DOHH2 (cell line): ENCODE data around the gene MIPOL1.

Experiments used
- H3F3A ChIP-seq: fragments of 200-600 bp; sonication (generic), shearing (Covaris generic); 2 replicates; pipeline ENCODE4 v1.6.0; 2016; ENCODE audit warnings: antibody characterized with exemption, mild to moderate bottlenecking; ENCODE audit not compliant: control insufficient read depth, insufficient read depth
- H3K27ac ChIP-seq: fragments of 200-600 bp; sonication (generic); 2 replicates; pipeline ENCODE4 v1.5.1; 2014; ENCODE audit warnings: low read depth, mild to moderate bottlenecking, low read length, moderate library complexity
- H3K27me3 ChIP-seq: fragments of 200-600 bp; sonication (generic); 2 replicates; pipeline ENCODE4 v1.6.1; 2014; ENCODE audit warnings: mild to moderate bottlenecking, low read length, mixed read lengths; ENCODE audit not compliant: control insufficient read depth
- H3K36me3 ChIP-seq: fragments of 200-600 bp; sonication (generic); 2 replicates; pipeline ENCODE4 v1.6.1; 2014; ENCODE audit warnings: mild to moderate bottlenecking, low read length, moderate library complexity, mixed read lengths; ENCODE audit not compliant: control insufficient read depth
- H3K4me1 ChIP-seq: fragments of 200-600 bp; sonication (generic); 2 replicates; pipeline ENCODE4 v1.6.1; 2014; ENCODE audit warnings: mild to moderate bottlenecking, low read length, mixed read lengths; ENCODE audit not compliant: control insufficient read depth
- H3K4me2 ChIP-seq: fragments of 200-600 bp; sonication (generic); 2 replicates; pipeline ENCODE4 v1.6.0; 2014; ENCODE audit warnings: mild to moderate bottlenecking, low read length, moderate library complexity
- H3K4me3 ChIP-seq: fragments of 200-600 bp; sonication (generic); 2 replicates; pipeline ENCODE4 v1.5.1; 2014; ENCODE audit warnings: mild to moderate bottlenecking, low read length, mixed read lengths
- H3K79me2 ChIP-seq: fragments of 200-600 bp; sonication (generic); 2 replicates; pipeline ENCODE4 v1.6.1; 2014; ENCODE audit warnings: mild to moderate bottlenecking, low read length, mixed read lengths; ENCODE audit not compliant: control insufficient read depth
- H3K9me2 ChIP-seq: fragments of 200-600 bp; sonication (generic); replicated peaks from 2 replicates; pipeline ENCODE4 v1.6.1; 2014; ENCODE audit warnings: mild to moderate bottlenecking, low read length, mixed read lengths; ENCODE audit not compliant: control insufficient read depth
- H3K9me3 ChIP-seq: fragments of 200-600 bp; sonication (generic); 2 replicates; pipeline ENCODE4 v1.6.1; 2014; ENCODE audit warnings: antibody characterized with exemption, low read length, mixed read lengths; ENCODE audit not compliant: control insufficient read depth, insufficient read depth
- H4K20me1 ChIP-seq: fragments of 200-600 bp; sonication (generic); 2 replicates; pipeline ENCODE4 v1.6.0; 2014; ENCODE audit warnings: low read depth, mild to moderate bottlenecking, antibody characterized with exemption, low read length, moderate library complexity; ENCODE audit not compliant: control insufficient read depth, insufficient read depth
- EZH2phosphoT487 ChIP-seq: fragments of 200-600 bp; sonication (generic); IDR thresholded peaks from 2 replicates; pipeline ENCODE4 v1.6.1; 2017; ENCODE audit warnings: borderline replicate concordance, mild to moderate bottlenecking, antibody characterized with exemption, low read length, moderate library complexity, mixed read lengths
- TF ChIP-seq, protein P1 (sequence below): fragments of 200-600 bp; sonication (generic); IDR thresholded peaks from one replicate; pipeline ENCODE4 v1.5.1; 2014; ENCODE audit warnings: antibody characterized with exemption, mild to moderate bottlenecking, low read depth, low read length; ENCODE audit not compliant: poor library complexity, severe bottlenecking

The MIPOL1 gene

DNA sequence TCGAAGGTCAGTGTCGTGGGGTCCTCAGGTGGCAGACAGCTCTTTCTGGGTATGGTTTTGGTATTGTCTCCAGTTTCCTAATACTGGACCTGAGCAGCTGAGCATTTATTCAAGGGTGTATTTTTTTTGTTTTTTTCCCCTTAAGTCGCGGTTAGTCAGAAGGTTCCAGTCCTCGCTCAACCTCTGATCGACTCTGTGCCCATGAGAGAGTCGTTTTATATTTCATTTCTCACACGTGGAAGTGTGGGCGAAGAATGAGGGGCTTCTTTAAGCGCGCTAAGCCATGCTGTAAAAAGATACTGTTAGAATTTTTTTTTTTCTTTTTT, 499 bp downstream of the MIPOL1 start:
- Histone ChIP-seq H3K36me3 (no peaks in the 10 kb centered on the region), H3K9me2 (no peaks in the 10 kb centered on the region), H3K9me3 (no peaks in the 10 kb centered on the region; the same call in 1 of the 2 replicates), H3K4me2 (no peak overlapping the region), H3K27ac (no peak overlapping the region), H4K20me1 (no peaks in the 10 kb centered on the region), H3K4me3 (no peak overlapping the region), H3K27me3 (no peaks in the 10 kb centered on the region), H3F3A (no peaks in the 10 kb centered on the region), H3K79me2 (no peaks in the 10 kb centered on the region), H3K4me1 (no peaks in the 10 kb centered on the region)
- TF ChIP-seq, protein P1, sequence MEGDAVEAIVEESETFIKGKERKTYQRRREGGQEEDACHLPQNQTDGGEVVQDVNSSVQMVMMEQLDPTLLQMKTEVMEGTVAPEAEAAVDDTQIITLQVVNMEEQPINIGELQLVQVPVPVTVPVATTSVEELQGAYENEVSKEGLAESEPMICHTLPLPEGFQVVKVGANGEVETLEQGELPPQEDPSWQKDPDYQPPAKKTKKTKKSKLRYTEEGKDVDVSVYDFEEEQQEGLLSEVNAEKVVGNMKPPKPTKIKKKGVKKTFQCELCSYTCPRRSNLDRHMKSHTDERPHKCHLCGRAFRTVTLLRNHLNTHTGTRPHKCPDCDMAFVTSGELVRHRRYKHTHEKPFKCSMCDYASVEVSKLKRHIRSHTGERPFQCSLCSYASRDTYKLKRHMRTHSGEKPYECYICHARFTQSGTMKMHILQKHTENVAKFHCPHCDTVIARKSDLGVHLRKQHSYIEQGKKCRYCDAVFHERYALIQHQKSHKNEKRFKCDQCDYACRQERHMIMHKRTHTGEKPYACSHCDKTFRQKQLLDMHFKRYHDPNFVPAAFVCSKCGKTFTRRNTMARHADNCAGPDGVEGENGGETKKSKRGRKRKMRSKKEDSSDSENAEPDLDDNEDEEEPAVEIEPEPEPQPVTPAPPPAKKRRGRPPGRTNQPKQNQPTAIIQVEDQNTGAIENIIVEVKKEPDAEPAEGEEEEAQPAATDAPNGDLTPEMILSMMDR: no peak
- no peak for TF ChIP-seq EZH2phosphoT487

DNA sequence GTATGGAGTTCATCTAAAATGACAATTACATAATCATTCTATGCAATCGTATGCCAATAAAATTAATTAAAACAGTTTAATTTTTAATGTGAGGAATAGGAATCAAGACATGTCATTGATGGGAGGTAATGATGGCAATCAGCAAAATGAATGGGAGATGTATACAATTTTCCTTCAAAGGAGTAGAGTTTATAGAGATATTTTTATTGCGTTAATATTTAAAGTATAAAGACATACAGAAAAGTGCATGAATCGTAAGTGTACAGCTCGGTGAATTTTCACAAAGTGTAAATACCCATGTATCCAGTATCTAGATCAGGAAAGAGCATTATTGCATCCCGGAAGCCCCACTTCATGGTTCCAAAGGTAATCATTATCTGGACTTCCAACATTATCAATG, 1.2 kb downstream of the MIPOL1 start:
- no peaks in the 10 kb centered on the region for H3K79me2 ChIP-seq
- no peak overlapping the region for H3K27ac ChIP-seq
- no peaks in the 10 kb centered on the region for H4K20me1 ChIP-seq
- TF ChIP-seq, protein P1: no peak
- H3K9me2 ChIP-seq: no peaks in the 10 kb centered on the region
- no peak overlapping the region for H3K4me3 ChIP-seq
- no peaks in the 10 kb centered on the region; the same call in 1 of the 2 replicates for H3K9me3 ChIP-seq
- H3K36me3 ChIP-seq: no peaks in the 10 kb centered on the region
- no peaks in the 10 kb centered on the region for H3F3A ChIP-seq
- no peaks in the 10 kb centered on the region for H3K4me1 ChIP-seq
- H3K27me3 ChIP-seq: no peaks in the 10 kb centered on the region
- no peak overlapping the region for H3K4me2 ChIP-seq

DNA sequence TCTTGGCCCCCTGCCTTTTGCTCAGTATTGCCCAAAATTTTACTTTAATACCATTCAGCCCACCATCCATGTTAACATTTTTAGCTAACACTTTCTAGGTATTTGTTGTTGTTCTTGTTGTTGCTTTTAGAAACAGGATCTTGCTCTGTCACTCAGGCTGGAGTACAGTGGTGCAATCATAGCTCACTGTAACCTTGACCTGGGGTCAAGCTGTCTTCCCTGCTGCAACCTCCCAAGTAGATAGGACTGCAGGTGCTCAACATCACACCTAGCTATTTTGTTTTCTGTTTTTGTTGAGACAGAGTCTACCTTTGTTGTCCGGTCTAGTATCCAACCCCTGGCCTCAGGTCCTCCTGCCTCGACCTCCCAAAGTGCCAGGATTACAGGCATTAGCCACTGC, 4.0 kb downstream of the MIPOL1 start:
- Histone ChIP-seq H3K9me3 (peaks cover 6% of the 10 kb centered on the region; the same call in 1 of the 2 replicates), H3K36me3 (no peaks in the 10 kb centered on the region), H3K4me3 (no peak overlapping the region), H4K20me1 (no peaks in the 10 kb centered on the region), H3K9me2 (no peaks in the 10 kb centered on the region), H3K4me1 (no peaks in the 10 kb centered on the region), H3K79me2 (no peaks in the 10 kb centered on the region), H3F3A (no peaks in the 10 kb centered on the region), H3K4me2 (no peak overlapping the region), H3K27me3 (no peaks in the 10 kb centered on the region), H3K27ac (no peak overlapping the region)
- no peak for TF ChIP-seq EZH2phosphoT487
- TF ChIP-seq, protein P1: no peak

DNA sequence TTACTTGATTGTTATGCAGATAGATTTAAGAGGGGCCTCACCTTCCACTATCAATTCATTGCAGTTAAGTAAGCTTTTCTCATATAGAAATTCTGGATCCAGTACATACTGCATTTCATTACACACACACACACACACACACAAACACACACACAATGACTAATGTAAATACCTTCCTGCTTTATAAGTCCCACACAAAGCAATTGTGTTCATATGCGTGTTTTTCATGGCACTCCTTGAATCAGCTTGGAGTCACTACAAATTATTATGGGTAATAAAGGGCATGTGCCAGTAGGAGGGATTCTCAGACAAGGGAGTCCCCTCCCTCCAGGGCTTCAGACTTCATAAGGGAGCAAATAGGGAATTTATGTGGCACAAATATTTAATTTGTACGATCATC, 4.5 kb downstream of the MIPOL1 start:
- no peak overlapping the region for H3K4me2 ChIP-seq
- H3K27me3 ChIP-seq: no peaks in the 10 kb centered on the region
- H3K9me2 ChIP-seq: no peaks in the 10 kb centered on the region
- TF ChIP-seq EZH2phosphoT487: no peak
- TF ChIP-seq, protein P1: no peak
- H3K36me3 ChIP-seq: no peaks in the 10 kb centered on the region
- no peaks in the 10 kb centered on the region for H3F3A ChIP-seq
- H3K27ac ChIP-seq: no peak overlapping the region
- no peaks in the 10 kb centered on the region for H4K20me1 ChIP-seq
- no peak overlapping the region for H3K4me3 ChIP-seq
- no peaks in the 10 kb centered on the region for H3K79me2 ChIP-seq
- H3K4me1 ChIP-seq: no peaks in the 10 kb centered on the region
- H3K9me3 ChIP-seq: peaks cover 6% of the 10 kb centered on the region; the same call in 1 of the 2 replicates
